ENCODE results near the gene RERE. TPM values are rescaled to one million over a fixed set of nuclear protein-coding genes. Genes with fewer than 3 reads are reported as not detected.

Gene RERE
- polyA plus RNA-seq, 1 of the 3 experiments (the other 2 are of a cell fraction) = 8.1 TPM

GRCh38 chr1:8510041-8510823 lies 307.2 kb downstream of the RERE start (continued):
- TF ChIP-seq CHD2 (IDR thresholded peaks at IDR 0.05; ENCODE audit: low read length, partially characterized antibody) (no peak), FOXJ3 (CRISPR knock-in tag; IDR thresholded peaks at IDR 0.05) (no peak), MXI1 (IDR thresholded peaks at IDR 0.05; ENCODE audit: low read depth, low read length) (no peak), RAD21 (IDR thresholded peaks at IDR 0.05; ENCODE audit: low read length) (no peak), PBX3 (IDR thresholded peaks at IDR 0.05) (peak; percentile 80)
- TF ChIP-seq, protein P1, sequence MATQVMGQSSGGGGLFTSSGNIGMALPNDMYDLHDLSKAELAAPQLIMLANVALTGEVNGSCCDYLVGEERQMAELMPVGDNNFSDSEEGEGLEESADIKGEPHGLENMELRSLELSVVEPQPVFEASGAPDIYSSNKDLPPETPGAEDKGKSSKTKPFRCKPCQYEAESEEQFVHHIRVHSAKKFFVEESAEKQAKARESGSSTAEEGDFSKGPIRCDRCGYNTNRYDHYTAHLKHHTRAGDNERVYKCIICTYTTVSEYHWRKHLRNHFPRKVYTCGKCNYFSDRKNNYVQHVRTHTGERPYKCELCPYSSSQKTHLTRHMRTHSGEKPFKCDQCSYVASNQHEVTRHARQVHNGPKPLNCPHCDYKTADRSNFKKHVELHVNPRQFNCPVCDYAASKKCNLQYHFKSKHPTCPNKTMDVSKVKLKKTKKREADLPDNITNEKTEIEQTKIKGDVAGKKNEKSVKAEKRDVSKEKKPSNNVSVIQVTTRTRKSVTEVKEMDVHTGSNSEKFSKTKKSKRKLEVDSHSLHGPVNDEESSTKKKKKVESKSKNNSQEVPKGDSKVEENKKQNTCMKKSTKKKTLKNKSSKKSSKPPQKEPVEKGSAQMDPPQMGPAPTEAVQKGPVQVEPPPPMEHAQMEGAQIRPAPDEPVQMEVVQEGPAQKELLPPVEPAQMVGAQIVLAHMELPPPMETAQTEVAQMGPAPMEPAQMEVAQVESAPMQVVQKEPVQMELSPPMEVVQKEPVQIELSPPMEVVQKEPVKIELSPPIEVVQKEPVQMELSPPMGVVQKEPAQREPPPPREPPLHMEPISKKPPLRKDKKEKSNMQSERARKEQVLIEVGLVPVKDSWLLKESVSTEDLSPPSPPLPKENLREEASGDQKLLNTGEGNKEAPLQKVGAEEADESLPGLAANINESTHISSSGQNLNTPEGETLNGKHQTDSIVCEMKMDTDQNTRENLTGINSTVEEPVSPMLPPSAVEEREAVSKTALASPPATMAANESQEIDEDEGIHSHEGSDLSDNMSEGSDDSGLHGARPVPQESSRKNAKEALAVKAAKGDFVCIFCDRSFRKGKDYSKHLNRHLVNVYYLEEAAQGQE (IDR thresholded peaks at IDR 0.05; ENCODE audit: low read depth, low read length) = no peak

GRCh38 chr1:8509579-8509978 lies 307.9 kb downstream of the RERE start:
- 96% methylated on average over 5 of the region's 7 CpGs for WGBS (ENCODE audit: low lambda C conversion rate)
- no peak overlapping the region for H2AFZ ChIP-seq (ENCODE audit: low read depth)
- POLR2A ChIA-PET = no interaction called here
- no peaks in the 10 kb centered on the region for H3K9me3 ChIP-seq
- H3K27ac ChIP-seq (ENCODE audit: low read depth in 2 of 2, low read length in 1 of 2) = peak overlapping the region; percentile 64 to 93; a peak in 3 of 4 replicates
- no peaks in the 10 kb centered on the region for H3K9me2 ChIP-seq
- no peaks in the 10 kb centered on the region for H3K27me3 ChIP-seq (ENCODE audit: insufficient read depth)
- H3K4me1 ChIP-seq (ENCODE audit: control insufficient read depth in 1 of 2, insufficient read depth in 2 of 2, low read depth in 1 of 2, low read length in 1 of 2) = peaks cover 2 to 22% of the 10 kb centered on the region in 2 experiments; a peak in 2 of 4 replicates
- CTCF ChIA-PET = interaction anchor here (0.7 kb wide), 1 partner anchor 17 kb away, joined by 3 read pairs; no protein-coding TSS in a partner anchor
- peak overlapping the region; percentile 32 for H3K4me2 ChIP-seq
- no peaks in the 10 kb centered on the region for H4K20me1 ChIP-seq (ENCODE audit: insufficient read depth)
- H3K79me2 ChIP-seq (ENCODE audit: insufficient read depth) = peaks cover 38% of the 10 kb centered on the region
- H3F3A ChIP-seq (replicated peaks; ENCODE audit: insufficient read depth) = peaks cover 25% of the 10 kb centered on the region
- DNase-seq = no peak
- peaks cover 9 to 24% of the 10 kb centered on the region in 2 experiments for H3K36me3 ChIP-seq (replicated peaks in 1 of 2; ENCODE audit: control insufficient read depth in 1 of 2, insufficient read depth in 2 of 2, low read length in 1 of 2)
- H3K4me3 ChIP-seq (ENCODE audit: low read depth in 2 of 2, low read length in 1 of 2) = no peak overlapping the region
- no peak for TF ChIP-seq CHD2 (IDR thresholded peaks at IDR 0.05; ENCODE audit: low read length, partially characterized antibody)
- no peak for TF ChIP-seq TAF1 (IDR thresholded peaks at IDR 0.05; ENCODE audit: borderline replicate concordance, low read depth, low read length)
- TF ChIP-seq FOXM1 (IDR thresholded peaks at IDR 0.05; ENCODE audit: low read depth) = no peak
- TF ChIP-seq, protein P2, sequence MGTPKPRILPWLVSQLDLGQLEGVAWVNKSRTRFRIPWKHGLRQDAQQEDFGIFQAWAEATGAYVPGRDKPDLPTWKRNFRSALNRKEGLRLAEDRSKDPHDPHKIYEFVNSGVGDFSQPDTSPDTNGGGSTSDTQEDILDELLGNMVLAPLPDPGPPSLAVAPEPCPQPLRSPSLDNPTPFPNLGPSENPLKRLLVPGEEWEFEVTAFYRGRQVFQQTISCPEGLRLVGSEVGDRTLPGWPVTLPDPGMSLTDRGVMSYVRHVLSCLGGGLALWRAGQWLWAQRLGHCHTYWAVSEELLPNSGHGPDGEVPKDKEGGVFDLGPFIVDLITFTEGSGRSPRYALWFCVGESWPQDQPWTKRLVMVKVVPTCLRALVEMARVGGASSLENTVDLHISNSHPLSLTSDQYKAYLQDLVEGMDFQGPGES (IDR thresholded peaks at IDR 0.05; ENCODE audit: low read depth, low read length) = no peak
- TF ChIP-seq EZH2phosphoT487 (IDR thresholded peaks at IDR 0.05; ENCODE audit: borderline replicate concordance, low read depth) = no peak
- TF ChIP-seq, protein P3, sequence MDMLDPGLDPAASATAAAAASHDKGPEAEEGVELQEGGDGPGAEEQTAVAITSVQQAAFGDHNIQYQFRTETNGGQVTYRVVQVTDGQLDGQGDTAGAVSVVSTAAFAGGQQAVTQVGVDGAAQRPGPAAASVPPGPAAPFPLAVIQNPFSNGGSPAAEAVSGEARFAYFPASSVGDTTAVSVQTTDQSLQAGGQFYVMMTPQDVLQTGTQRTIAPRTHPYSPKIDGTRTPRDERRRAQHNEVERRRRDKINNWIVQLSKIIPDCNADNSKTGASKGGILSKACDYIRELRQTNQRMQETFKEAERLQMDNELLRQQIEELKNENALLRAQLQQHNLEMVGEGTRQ (IDR thresholded peaks at IDR 0.05; ENCODE audit: borderline replicate concordance, low read depth, low read length) = no peak
- no peak for TF ChIP-seq FOXJ3 (CRISPR knock-in tag; IDR thresholded peaks at IDR 0.05)
- no peak for TF ChIP-seq MAX (IDR thresholded peaks at IDR 0.05; ENCODE audit: low read depth)
- TF ChIP-seq RFX5 (IDR thresholded peaks at IDR 0.05; ENCODE audit: low read length) = no peak
- no peak for TF ChIP-seq MXI1 (IDR thresholded peaks at IDR 0.05; ENCODE audit: low read depth, low read length)
- peak overlapping the region; percentile 41 for H3K9ac ChIP-seq

Measured in SK-N-SH (cell line).